Glomerular endothelial cell (primary cell): ENCODE measurements around the gene PAK6. TPM values are rescaled to one million over a fixed set of nuclear protein-coding genes. Genes with fewer than 3 reads are reported as not detected.

ENCODE experiments used
- DNase-seq: peaks from one replicate; pipeline ENCODE4 v3.0.0-alpha.2; 2011; ENCODE audit warnings: low read depth, low spot score; ENCODE audit errors: extremely low read depth
- total RNA-seq: library from RNA; depleted of rRNA; stranded (reverse); fragments of >200 nt; gene quantifications from 2 replicates; pipeline ENCODE4 v1.2.3, GENCODE V29; 2015

The PAK6 gene
- total RNA-seq: not detected in 2 replicates

- DNase-seq: no peak
Measured at GRCh38 chr15:40238532-40239403, at the start of gene PAK6. Gene PAK6 (plus strand): TSS chr15:40239063. CDS start chr15:40264786, 25,723 bp downstream.

GRCh38 chr15:40190591-40190990 lies 48.3 kb upstream of the PAK6 start:
- peak; percentile 29 for DNase-seq

GRCh38 chr15:40192942-40193341 lies 45.9 kb upstream of the PAK6 start:
- DNase-seq: no peak

- no peak for DNase-seq
Measured at GRCh38 chr15:40197434-40197833, 41.4 kb upstream of the PAK6 start.

GRCh38 chr15:40198355-40199085 lies 40.3 kb upstream of the PAK6 start:
- no peak for DNase-seq

- DNase-seq: no peak
Measured at GRCh38 chr15:40204100-40204499, 34.8 kb upstream of the PAK6 start.

GRCh38 chr15:40217166-40217824 lies 21.6 kb upstream of the PAK6 start:
- peak; percentile 42 for DNase-seq

GRCh38 chr15:40219801-40220200 lies 19.1 kb upstream of the PAK6 start:
- DNase-seq: no peak

- no peak for DNase-seq
Measured at GRCh38 chr15:40222131-40222530, 16.7 kb upstream of the PAK6 start.

GRCh38 chr15:40226736-40227135 lies 12.1 kb upstream of the PAK6 start:
- DNase-seq: no peak

GRCh38 chr15:40229316-40229715 lies 9.5 kb upstream of the PAK6 start:
- DNase-seq: no peak

- no peak for DNase-seq
Measured at GRCh38 chr15:40229956-40230355, 8.9 kb upstream of the PAK6 start.

GRCh38 chr15:40232625-40233070 lies 6.2 kb upstream of the PAK6 start:
- DNase-seq: no peak

- no peak for DNase-seq
Measured at GRCh38 chr15:40233727-40234577, 4.9 kb upstream of the PAK6 start.

GRCh38 chr15:40234783-40235182 lies 4.1 kb upstream of the PAK6 start:
- no peak for DNase-seq

GRCh38 chr15:40235201-40235885 lies 3.5 kb upstream of the PAK6 start:
- DNase-seq: no peak

- no peak for DNase-seq
Measured at GRCh38 chr15:40239404-40239692, 485 bp downstream of the PAK6 start.

GRCh38 chr15:40239693-40240618 lies 1.1 kb downstream of the PAK6 start:
- no peak for DNase-seq

GRCh38 chr15:40240619-40241221 lies 1.9 kb downstream of the PAK6 start:
- DNase-seq: no peak
